GM12878 (cell line): ENCODE results near the gene SNRPD3. TPM values are rescaled to one million over a fixed set of nuclear protein-coding genes. Genes with fewer than 3 reads are reported as not detected.
A peak's percentile ranks its signal among the peaks of the same experiment; 100 is the strongest.

ENCODE experiments used
- ATF7 ChIP-seq: fragments of 450-650 bp; IDR thresholded peaks from 2 replicates; pipeline ENCODE4 v1.6.1; 2016; ENCODE audit warnings: low read depth, mild to moderate bottlenecking
- BMI1 ChIP-seq: fragments of 450-650 bp; IDR thresholded peaks from 2 replicates; pipeline ENCODE4 v1.6.1; 2016; ENCODE audit warnings: mild to moderate bottlenecking, moderate library complexity, borderline replicate concordance
- CBFB ChIP-seq: IDR thresholded peaks from 2 replicates; pipeline ENCODE4 v1.6.1; 2016; ENCODE audit warnings: antibody characterized with exemption, low read depth
- CBX5 ChIP-seq: sonication (generic); IDR thresholded peaks from 2 replicates; pipeline ENCODE4 v1.6.1; 2016; ENCODE audit warnings: low read depth, moderate library complexity, mild to moderate bottlenecking, inconsistent platforms
- EED ChIP-seq: sonication (generic); IDR thresholded peaks from 2 replicates; pipeline ENCODE4 v1.6.1; 2016; ENCODE audit warnings: antibody characterized with exemption, low read depth
- ESRRA ChIP-seq: IDR thresholded peaks from 2 replicates; pipeline ENCODE4 v1.6.1; 2012; ENCODE audit warnings: mild to moderate bottlenecking, low read length, improper control_type of control experiment
- IKZF1 ChIP-seq: fragments of 450-650 bp; conservative IDR thresholded peaks from 2 replicates; pipeline ENCODE4 v1.6.1; 2017; ENCODE audit warnings: antibody characterized with exemption, mild to moderate bottlenecking
- JUNB ChIP-seq: IDR thresholded peaks from 2 replicates; pipeline ENCODE4 v1.6.1; 2016; ENCODE audit warnings: antibody characterized with exemption, mild to moderate bottlenecking
- NFIC ChIP-seq: IDR thresholded peaks from 2 replicates; pipeline ENCODE4 v1.6.1; 2012; ENCODE audit warnings: low read depth, mild to moderate bottlenecking, inconsistent platforms, low read length, moderate library complexity
- NR2C1 ChIP-seq: fragments of 450-650 bp; IDR thresholded peaks from 2 replicates; pipeline ENCODE4 v1.6.1; 2017; ENCODE audit warnings: antibody characterized with exemption, mild to moderate bottlenecking, moderate library complexity
- RUNX3 ChIP-seq: IDR thresholded peaks from 2 replicates; pipeline ENCODE4 v1.6.1; 2012; ENCODE audit warnings: low read length, inconsistent platforms
- SREBF2 ChIP-seq: IDR thresholded peaks from 2 replicates; pipeline ENCODE4 v1.6.1; 2012; ENCODE audit warnings: mild to moderate bottlenecking, low read length
- TCF12 ChIP-seq: IDR thresholded peaks from 2 replicates; pipeline ENCODE4 v1.6.1; 2011; ENCODE audit warnings: low read depth, mild to moderate bottlenecking, low read length
- WRNIP1 ChIP-seq: IDR thresholded peaks from 2 replicates; pipeline ENCODE4 v1.6.1; 2011; ENCODE audit warnings: low read depth, low read length, improper control_type of control experiment, borderline replicate concordance
- polyA plus RNA-seq, 11 experiments: library from polyadenylated mRNA; depleted of rRNA in 4 of 11; unstranded in 6 of 11; stranded (reverse) in 5 of 11; fragments of >200 nt; fragmentation: Nextera tagmentation in 4 of 11; fragmentation: Illumina TruSeq in 1 of 11; extraction: Ambion mirVana in 4 of 11; extraction: Trizol in 1 of 11; gene quantifications; 1 replicate in 1 of 11; 2 replicates in 10 of 11; pipeline versions ENCODE4 v1.2.1 to v1.2.3, GENCODE V29; 2011 to 2016; ENCODE audit warnings: inconsistent platforms in 2 of 11, missing spikeins in 2 of 11, low read depth in 1 of 11
- total RNA-seq, 4 experiments: library from RNA; depleted of rRNA in 3 of 4; stranded (reverse); fragments of >200 nt in 3 of 4; fragmentation: Illumina TruSeq in 1 of 4; extraction: Trizol in 1 of 4; gene quantifications; 2 replicates each; pipeline versions ENCODE4 v1.2.1 to v1.2.3, GENCODE V29; 2013 to 2021
- TF ChIP-seq, protein P1 (sequence below): IDR thresholded peaks from 2 replicates; pipeline ENCODE4 v1.6.1; 2011; ENCODE audit warnings: low read depth, low read length, improper control_type of control experiment, borderline replicate concordance
- TF ChIP-seq, protein P2 (sequence below): fragments of 450-650 bp; IDR thresholded peaks from 2 replicates; pipeline ENCODE4 v1.6.1; 2017; ENCODE audit warnings: low read depth, mild to moderate bottlenecking, moderate library complexity
- TF ChIP-seq, protein P3 (sequence below): fragments of 450-650 bp; IDR thresholded peaks from 2 replicates; pipeline ENCODE4 v1.6.1; 2017; ENCODE audit warnings: borderline replicate concordance
- TF ChIP-seq, protein P4 (sequence below): IDR thresholded peaks from 2 replicates; pipeline ENCODE4 v1.6.1; 2012; ENCODE audit warnings: mild to moderate bottlenecking, low read depth, low read length
- TF ChIP-seq, protein P5 (sequence below): fragments of 450-650 bp; IDR thresholded peaks from 2 replicates; pipeline ENCODE4 v1.6.1; 2017; ENCODE audit warnings: mild to moderate bottlenecking, moderate library complexity

The SNRPD3 gene
- total and polyA plus RNA-seq, 10 of the 15 experiments (the other 5 are each of a cell fraction or from before 2014, with no cell fraction given) = 112 to 324 (median 242) TPM

DNA sequence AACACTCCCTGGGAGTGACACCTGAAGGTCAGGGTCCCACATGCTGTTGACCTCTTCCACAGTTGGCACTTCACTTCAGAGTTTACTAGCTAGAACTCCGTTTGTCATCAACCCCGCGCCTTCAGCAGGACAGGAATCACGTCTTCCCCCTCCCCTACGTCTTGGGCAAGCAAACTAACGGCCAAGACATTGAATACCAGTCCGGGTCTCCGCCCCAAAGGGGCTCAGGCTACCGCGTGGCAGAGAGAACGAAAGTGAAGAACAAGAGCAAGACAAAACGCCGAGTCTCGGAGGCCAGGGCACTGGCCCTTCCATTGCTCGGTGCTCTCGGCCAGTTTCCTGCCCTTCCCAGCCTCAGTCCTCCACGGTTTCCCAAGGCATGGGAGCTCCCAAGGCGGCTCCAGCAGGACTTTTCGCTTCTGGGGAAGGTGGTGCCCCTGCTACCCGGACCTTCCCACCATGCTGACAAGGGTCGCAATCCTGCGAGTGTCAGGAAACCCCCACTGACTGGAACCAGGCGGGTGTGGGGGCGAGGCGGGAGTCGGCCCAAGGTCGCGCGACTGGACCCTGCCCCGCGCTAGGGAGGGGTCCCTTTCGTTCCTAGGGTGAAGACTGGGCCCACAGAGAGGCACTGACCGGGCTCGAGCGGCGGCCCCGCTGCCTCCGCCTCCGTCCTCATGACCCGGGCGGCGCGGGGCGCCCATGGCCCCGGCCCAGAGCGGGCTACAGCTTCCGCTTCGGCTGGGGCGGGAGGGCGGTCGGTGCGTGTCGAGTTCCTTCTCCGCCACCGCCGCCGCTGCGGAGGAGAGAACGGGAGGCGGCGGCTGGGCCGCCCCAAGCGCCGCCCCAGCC is 1.3 kb upstream of the SNRPD3 start, which contains the start of gene GUCD1 (continued):
- TF ChIP-seq, protein P1, sequence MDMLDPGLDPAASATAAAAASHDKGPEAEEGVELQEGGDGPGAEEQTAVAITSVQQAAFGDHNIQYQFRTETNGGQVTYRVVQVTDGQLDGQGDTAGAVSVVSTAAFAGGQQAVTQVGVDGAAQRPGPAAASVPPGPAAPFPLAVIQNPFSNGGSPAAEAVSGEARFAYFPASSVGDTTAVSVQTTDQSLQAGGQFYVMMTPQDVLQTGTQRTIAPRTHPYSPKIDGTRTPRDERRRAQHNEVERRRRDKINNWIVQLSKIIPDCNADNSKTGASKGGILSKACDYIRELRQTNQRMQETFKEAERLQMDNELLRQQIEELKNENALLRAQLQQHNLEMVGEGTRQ = no peak
- peak; percentile 38 for TF ChIP-seq IKZF1
- TF ChIP-seq, protein P2, sequence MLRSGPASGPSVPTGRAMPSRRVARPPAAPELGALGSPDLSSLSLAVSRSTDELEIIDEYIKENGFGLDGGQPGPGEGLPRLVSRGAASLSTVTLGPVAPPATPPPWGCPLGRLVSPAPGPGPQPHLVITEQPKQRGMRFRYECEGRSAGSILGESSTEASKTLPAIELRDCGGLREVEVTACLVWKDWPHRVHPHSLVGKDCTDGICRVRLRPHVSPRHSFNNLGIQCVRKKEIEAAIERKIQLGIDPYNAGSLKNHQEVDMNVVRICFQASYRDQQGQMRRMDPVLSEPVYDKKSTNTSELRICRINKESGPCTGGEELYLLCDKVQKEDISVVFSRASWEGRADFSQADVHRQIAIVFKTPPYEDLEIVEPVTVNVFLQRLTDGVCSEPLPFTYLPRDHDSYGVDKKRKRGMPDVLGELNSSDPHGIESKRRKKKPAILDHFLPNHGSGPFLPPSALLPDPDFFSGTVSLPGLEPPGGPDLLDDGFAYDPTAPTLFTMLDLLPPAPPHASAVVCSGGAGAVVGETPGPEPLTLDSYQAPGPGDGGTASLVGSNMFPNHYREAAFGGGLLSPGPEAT = peak; percentile 40; the same call in 1 of the 2 replicates
- TF ChIP-seq, protein P3, sequence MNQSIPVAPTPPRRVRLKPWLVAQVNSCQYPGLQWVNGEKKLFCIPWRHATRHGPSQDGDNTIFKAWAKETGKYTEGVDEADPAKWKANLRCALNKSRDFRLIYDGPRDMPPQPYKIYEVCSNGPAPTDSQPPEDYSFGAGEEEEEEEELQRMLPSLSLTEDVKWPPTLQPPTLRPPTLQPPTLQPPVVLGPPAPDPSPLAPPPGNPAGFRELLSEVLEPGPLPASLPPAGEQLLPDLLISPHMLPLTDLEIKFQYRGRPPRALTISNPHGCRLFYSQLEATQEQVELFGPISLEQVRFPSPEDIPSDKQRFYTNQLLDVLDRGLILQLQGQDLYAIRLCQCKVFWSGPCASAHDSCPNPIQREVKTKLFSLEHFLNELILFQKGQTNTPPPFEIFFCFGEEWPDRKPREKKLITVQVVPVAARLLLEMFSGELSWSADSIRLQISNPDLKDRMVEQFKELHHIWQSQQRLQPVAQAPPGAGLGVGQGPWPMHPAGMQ = no peak
- TF ChIP-seq ATF7 = no peak
- TF ChIP-seq, protein P4, sequence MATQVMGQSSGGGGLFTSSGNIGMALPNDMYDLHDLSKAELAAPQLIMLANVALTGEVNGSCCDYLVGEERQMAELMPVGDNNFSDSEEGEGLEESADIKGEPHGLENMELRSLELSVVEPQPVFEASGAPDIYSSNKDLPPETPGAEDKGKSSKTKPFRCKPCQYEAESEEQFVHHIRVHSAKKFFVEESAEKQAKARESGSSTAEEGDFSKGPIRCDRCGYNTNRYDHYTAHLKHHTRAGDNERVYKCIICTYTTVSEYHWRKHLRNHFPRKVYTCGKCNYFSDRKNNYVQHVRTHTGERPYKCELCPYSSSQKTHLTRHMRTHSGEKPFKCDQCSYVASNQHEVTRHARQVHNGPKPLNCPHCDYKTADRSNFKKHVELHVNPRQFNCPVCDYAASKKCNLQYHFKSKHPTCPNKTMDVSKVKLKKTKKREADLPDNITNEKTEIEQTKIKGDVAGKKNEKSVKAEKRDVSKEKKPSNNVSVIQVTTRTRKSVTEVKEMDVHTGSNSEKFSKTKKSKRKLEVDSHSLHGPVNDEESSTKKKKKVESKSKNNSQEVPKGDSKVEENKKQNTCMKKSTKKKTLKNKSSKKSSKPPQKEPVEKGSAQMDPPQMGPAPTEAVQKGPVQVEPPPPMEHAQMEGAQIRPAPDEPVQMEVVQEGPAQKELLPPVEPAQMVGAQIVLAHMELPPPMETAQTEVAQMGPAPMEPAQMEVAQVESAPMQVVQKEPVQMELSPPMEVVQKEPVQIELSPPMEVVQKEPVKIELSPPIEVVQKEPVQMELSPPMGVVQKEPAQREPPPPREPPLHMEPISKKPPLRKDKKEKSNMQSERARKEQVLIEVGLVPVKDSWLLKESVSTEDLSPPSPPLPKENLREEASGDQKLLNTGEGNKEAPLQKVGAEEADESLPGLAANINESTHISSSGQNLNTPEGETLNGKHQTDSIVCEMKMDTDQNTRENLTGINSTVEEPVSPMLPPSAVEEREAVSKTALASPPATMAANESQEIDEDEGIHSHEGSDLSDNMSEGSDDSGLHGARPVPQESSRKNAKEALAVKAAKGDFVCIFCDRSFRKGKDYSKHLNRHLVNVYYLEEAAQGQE = no peak
- TF ChIP-seq RUNX3 = no peak
- no peak for TF ChIP-seq BMI1
- TF ChIP-seq, protein P5, sequence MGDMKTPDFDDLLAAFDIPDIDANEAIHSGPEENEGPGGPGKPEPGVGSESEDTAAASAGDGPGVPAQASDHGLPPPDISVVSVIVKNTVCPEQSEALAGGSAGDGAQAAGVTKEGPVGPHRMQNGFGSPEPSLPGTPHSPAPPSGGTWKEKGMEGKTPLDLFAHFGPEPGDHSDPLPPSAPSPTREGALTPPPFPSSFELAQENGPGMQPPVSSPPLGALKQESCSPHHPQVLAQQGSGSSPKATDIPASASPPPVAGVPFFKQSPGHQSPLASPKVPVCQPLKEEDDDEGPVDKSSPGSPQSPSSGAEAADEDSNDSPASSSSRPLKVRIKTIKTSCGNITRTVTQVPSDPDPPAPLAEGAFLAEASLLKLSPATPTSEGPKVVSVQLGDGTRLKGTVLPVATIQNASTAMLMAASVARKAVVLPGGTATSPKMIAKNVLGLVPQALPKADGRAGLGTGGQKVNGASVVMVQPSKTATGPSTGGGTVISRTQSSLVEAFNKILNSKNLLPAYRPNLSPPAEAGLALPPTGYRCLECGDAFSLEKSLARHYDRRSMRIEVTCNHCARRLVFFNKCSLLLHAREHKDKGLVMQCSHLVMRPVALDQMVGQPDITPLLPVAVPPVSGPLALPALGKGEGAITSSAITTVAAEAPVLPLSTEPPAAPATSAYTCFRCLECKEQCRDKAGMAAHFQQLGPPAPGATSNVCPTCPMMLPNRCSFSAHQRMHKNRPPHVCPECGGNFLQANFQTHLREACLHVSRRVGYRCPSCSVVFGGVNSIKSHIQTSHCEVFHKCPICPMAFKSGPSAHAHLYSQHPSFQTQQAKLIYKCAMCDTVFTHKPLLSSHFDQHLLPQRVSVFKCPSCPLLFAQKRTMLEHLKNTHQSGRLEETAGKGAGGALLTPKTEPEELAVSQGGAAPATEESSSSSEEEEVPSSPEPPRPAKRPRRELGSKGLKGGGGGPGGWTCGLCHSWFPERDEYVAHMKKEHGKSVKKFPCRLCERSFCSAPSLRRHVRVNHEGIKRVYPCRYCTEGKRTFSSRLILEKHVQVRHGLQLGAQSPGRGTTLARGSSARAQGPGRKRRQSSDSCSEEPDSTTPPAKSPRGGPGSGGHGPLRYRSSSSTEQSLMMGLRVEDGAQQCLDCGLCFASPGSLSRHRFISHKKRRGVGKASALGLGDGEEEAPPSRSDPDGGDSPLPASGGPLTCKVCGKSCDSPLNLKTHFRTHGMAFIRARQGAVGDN = peak; percentile 19; the same call in 1 of the 2 replicates
- TF ChIP-seq WRNIP1 = 0 out of 2 replicates have a peak, but pooled peaks have one; percentile 27
- TF ChIP-seq NR2C1 = no peak
- TF ChIP-seq JUNB = no peak
- TF ChIP-seq CBFB = no peak
- no peak for TF ChIP-seq TCF12
- TF ChIP-seq NFIC = no peak
- no peak for TF ChIP-seq CBX5
- no peak for TF ChIP-seq EED
- no peak for TF ChIP-seq SREBF2
- no peak for TF ChIP-seq ESRRA
